Heart left ventricle (tissue), 16 donors: ENCODE measurements around the gene ZNF366. TPM values are rescaled to one million over a fixed set of nuclear protein-coding genes. Genes with fewer than 3 reads are reported as not detected.
A peak's percentile ranks its signal among the peaks of the same experiment; 100 is the strongest.

ENCODE experiments used
- ATAC-seq, 4 donors: fragments of 200-7000 bp; cut with Tn5 transposase; one replicate each; pipeline ENCODE4 v1.9.1; 2020 to 2022; ENCODE audit warnings: moderate library complexity in 4 of 4, mild to moderate bottlenecking in 3 of 4, moderate number of reproducible peaks in 1 of 4
- DNase-seq, 5 donors: peaks; one replicate each; pipeline ENCODE4 v3.0.0-alpha.2; 2020
- H3K27ac ChIP-seq, 12 donors: fragments of 200-600 bp; sonication (generic) in 4 of 12; one replicate each; pipeline versions ENCODE4 v1.5.0 to v1.8.0; 2016 to 2022; ENCODE audit warnings: mild to moderate bottlenecking in 2 of 12
- H3K27me3 ChIP-seq, 9 donors: fragments of 200-600 bp; sonication (generic) in 2 of 9; one replicate each; pipeline versions ENCODE4 v1.5.1 to v1.8.0; 2016 to 2022; ENCODE audit warnings: mild to moderate bottlenecking in 3 of 9
- H3K36me3 ChIP-seq, 9 donors: fragments of 200-600 bp; sonication (generic) in 2 of 9; one replicate each; pipeline versions ENCODE4 v1.5.0 to v1.8.0; 2018 to 2022; ENCODE audit warnings: mild to moderate bottlenecking in 2 of 9
- H3K4me1 ChIP-seq, 12 donors: fragments of 200-600 bp; sonication (generic) in 4 of 12; one replicate each; pipeline versions ENCODE4 v1.5.0 to v1.8.0; 2016 to 2022; ENCODE audit warnings: mild to moderate bottlenecking in 3 of 12
- H3K4me3 ChIP-seq, 12 donors: fragments of 200-600 bp; sonication (generic) in 4 of 12; one replicate each; pipeline versions ENCODE4 v1.5.0 to v1.8.0; 2017 to 2022; ENCODE audit warnings: mild to moderate bottlenecking in 9 of 12, moderate library complexity in 4 of 12
- H3K9me3 ChIP-seq, 12 donors: fragments of 200-600 bp; sonication (generic) in 4 of 12; one replicate each; pipeline versions ENCODE4 v1.5.0 to v1.8.0; 2016 to 2022; ENCODE audit warnings: mild to moderate bottlenecking in 1 of 12
- POLR2A ChIP-seq, 2 donors: fragments of 450-650 bp; IDR thresholded peaks; one replicate each; pipeline ENCODE4 v1.6.1; 2017; ENCODE audit warnings: antibody characterized with exemption in 2 of 2, mild to moderate bottlenecking in 2 of 2, moderate library complexity in 2 of 2
- WGBS, 4 donors: extraction: QIAGEN DNeasy Blood & Tissue Kit in 2 of 4; methylation state at CpG; one replicate each; pipeline versions ENCODE4 v1.1.5 to v1.1.7; 2013 to 2018; 5-methylcytosine and 5-hydroxymethylcytosine counted together
- intact Hi-C, 10 donors: fragments of 100-400 bp; cut with DNase I; formaldehyde crosslinking; loops; one replicate each; pipeline versions ENCODE4 v1.11.1 to v1.14.2; 2022
- polyA plus RNA-seq, 2 donors: library from polyadenylated mRNA; stranded (reverse); fragments of 200-250 nt; gene quantifications; one replicate each; pipeline ENCODE4 v1.2.3, GENCODE V29; 2013
- total RNA-seq, 9 donors: library from RNA; depleted of rRNA in 2 of 9; stranded (reverse); fragments of >200 nt in 2 of 9; fragmentation: NEBNext Ultra II Directional in 3 of 9; extraction: Animal tissue kit (Norgen Biotek cat#: 25700) in 3 of 9; gene quantifications; one replicate each; pipeline versions ENCODE4 v1.1.0 to v1.2.4, GENCODE V29; 2016 to 2023
- TF ChIP-seq, protein P1 (sequence below), 12 donors: fragments of 200-600 bp; sonication (generic) in 4 of 12; IDR thresholded peaks; one replicate each; pipeline versions ENCODE4 v1.5.0 to v1.8.0; 2018 to 2022; ENCODE audit warnings: antibody characterized with exemption in 12 of 12, mild to moderate bottlenecking in 5 of 12
- donor health status: ischemic (EF 13 %, LVEDD 7.1; RV severe dilation, severe dysfunction).
- donor health status: healthy with polysubstance abuse.
- donor health status: DM: no; HTN: yes; CAD: no.
- donor health status: DM: no; HTN: no; CAD: no.
- donor health status: ischemic (EF 25% LVEDD 6.9; RV normal size, moderate dysfunction).
- donor health status: ischemic (EF 25% LVEDD 5.7; RV mildly dilated, moderate dysfunction).
- donor health status: healthy.
- donor health status: DM: yes; HTN: yes; CAD: no.
- donor health status: ischemic (EF 35%, LVEDD 5.7; RV mildly dilated, moderate dysfunction).
- donor health status: nonischemic (EF 11% LVEDD 7.7; RV severe dilation, severe dysfunction).
- donor health status: DM: yes; HTN: yes; CAD: no.
- donor health status: PGD.
- donor health status: ischemic (EF 29% LVEDD 5.4; RV normal size, mild dysfunction).
- donor health status: nonischemic (EF 23%, LVEDD 6.1; RV moderate dilation, normal function).

ZNF366 gene
- total and polyA plus RNA-seq, 11 donors: 2.1 to 18.5 (median 5.5) TPM

GRCh38 chr5:72459913-72460312 lies 47.3 kb downstream of the ZNF366 start:
- Histone ChIP-seq H3K27me3 (no peaks in the 10 kb centered on the region), H3K4me3 (no peak overlapping the region), H3K9me3 (no peaks in the 10 kb centered on the region), H3K27ac (no peak overlapping the region), H3K36me3 (peaks cover 0 to 20% (median 0%) of the 10 kb centered on the region in 9 donors), H3K4me1 (peaks cover 5 to 61% (median 43%) of the 10 kb centered on the region in 12 donors)
- ATAC-seq (peak in 1 of 4 donors; percentile 14), DNase-seq (no peak)
- WGBS, 4 donors: 95 to 98% (median 97%) methylated on average over 12 to 18 of the region's 18 CpGs
- intact Hi-C loops: loop anchor here in 4 of 10 donors (5.0 to 10.0 kb wide), 5 partner anchors 42 to 83 kb away; partner anchors contain the start of gene ZNF366 (in 2 of the 4)
- TF ChIP-seq POLR2A (IDR thresholded peaks at IDR 0.05): no peak
- TF ChIP-seq, protein P1, sequence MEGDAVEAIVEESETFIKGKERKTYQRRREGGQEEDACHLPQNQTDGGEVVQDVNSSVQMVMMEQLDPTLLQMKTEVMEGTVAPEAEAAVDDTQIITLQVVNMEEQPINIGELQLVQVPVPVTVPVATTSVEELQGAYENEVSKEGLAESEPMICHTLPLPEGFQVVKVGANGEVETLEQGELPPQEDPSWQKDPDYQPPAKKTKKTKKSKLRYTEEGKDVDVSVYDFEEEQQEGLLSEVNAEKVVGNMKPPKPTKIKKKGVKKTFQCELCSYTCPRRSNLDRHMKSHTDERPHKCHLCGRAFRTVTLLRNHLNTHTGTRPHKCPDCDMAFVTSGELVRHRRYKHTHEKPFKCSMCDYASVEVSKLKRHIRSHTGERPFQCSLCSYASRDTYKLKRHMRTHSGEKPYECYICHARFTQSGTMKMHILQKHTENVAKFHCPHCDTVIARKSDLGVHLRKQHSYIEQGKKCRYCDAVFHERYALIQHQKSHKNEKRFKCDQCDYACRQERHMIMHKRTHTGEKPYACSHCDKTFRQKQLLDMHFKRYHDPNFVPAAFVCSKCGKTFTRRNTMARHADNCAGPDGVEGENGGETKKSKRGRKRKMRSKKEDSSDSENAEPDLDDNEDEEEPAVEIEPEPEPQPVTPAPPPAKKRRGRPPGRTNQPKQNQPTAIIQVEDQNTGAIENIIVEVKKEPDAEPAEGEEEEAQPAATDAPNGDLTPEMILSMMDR (IDR thresholded peaks at IDR 0.05): no peak

GRCh38 chr5:72459089-72459661 lies 48.0 kb downstream of the ZNF366 start:
- Histone ChIP-seq H3K36me3 (peaks cover 0 to 20% (median 0%) of the 10 kb centered on the region in 9 donors), H3K27me3 (no peaks in the 10 kb centered on the region), H3K4me1 (peaks cover 5 to 61% (median 44%) of the 10 kb centered on the region in 12 donors), H3K27ac (peak overlapping the region in 3 of 12 donors; percentile 3 to 47 (median 36)), H3K9me3 (no peaks in the 10 kb centered on the region), H3K4me3 (no peak overlapping the region)
- TF ChIP-seq, protein P1 (IDR thresholded peaks at IDR 0.05): no peak
- TF ChIP-seq POLR2A (IDR thresholded peaks at IDR 0.05): no peak
- WGBS, 4 donors: 65 to 73% (median 65%) methylated on average over 5 of the region's 5 CpGs
- intact Hi-C loops: loop anchor here in 3 of 10 donors (5.0 to 10.0 kb wide), 3 partner anchors 46 to 54 kb away; partner anchors contain the start of gene ZNF366 (in 2 of the 3)
- ATAC-seq: no peak
- DNase-seq: no peak

DNA sequence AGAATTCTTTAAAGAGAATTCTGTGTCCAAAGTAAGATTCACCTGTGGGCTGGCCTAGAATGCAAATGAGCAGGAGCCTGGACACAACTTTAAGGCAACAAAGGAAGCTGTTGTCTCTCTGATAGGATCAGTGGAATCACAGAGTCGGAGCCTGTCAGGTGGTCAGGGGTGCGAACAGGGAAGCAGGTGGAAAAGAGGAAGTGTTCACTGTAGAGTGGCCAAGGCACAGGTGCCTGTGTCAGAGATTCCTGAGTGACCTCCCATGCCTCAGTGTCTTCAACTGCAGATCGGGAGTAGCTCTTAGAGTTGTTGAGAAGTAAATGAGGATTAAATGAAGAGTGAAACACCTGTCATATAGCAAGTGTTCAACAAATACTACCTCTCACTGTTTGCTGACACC lies 48.8 kb downstream of the ZNF366 start:
- H3K36me3 ChIP-seq: peaks cover 0 to 20% (median 0%) of the 10 kb centered on the region in 9 donors
- intact Hi-C loops: loop anchor here in 3 of 10 donors (5.0 to 10.0 kb wide), 3 partner anchors 46 to 54 kb away; partner anchors contain the start of gene ZNF366 (in 2 of the 3)
- DNase-seq: no peak
- ATAC-seq: no peak
- peaks cover 7 to 61% (median 44%) of the 10 kb centered on the region in 12 donors for H3K4me1 ChIP-seq
- no peaks in the 10 kb centered on the region for H3K9me3 ChIP-seq
- no peak for TF ChIP-seq POLR2A (IDR thresholded peaks at IDR 0.05)
- TF ChIP-seq, protein P1 (IDR thresholded peaks at IDR 0.05): no peak
- H3K27ac ChIP-seq: peak overlapping the region in 2 of 12 donors; percentile 3 to 36
- no peaks in the 10 kb centered on the region for H3K27me3 ChIP-seq
- WGBS, 4 donors: 82 to 93% (median 86%) methylated on average over 3 of the region's 3 CpGs
- no peak overlapping the region for H3K4me3 ChIP-seq

GRCh38 chr5:72457491-72457890 lies 49.7 kb downstream of the ZNF366 start:
- DNase-seq (no peak), ATAC-seq (no peak)
- Histone ChIP-seq H3K9me3 (no peaks in the 10 kb centered on the region), H3K36me3 (peaks cover 0 to 20% (median 0%) of the 10 kb centered on the region in 9 donors), H3K27me3 (no peaks in the 10 kb centered on the region), H3K27ac (peak overlapping the region in 7 of 12 donors; percentile 1 to 94 (median 31)), H3K4me1 (peaks cover 13 to 68% (median 48%) of the 10 kb centered on the region in 12 donors), H3K4me3 (no peak overlapping the region)
- no peak for TF ChIP-seq POLR2A (IDR thresholded peaks at IDR 0.05)
- TF ChIP-seq, protein P1 (IDR thresholded peaks at IDR 0.05): no peak
- WGBS, 4 donors: 91 to 100% (median 98%) methylated on average over 1 of the region's 1 CpG
- intact Hi-C loops: loop anchor here in 3 of 10 donors (5.0 to 10.0 kb wide), 3 partner anchors 47 to 53 kb away; partner anchors contain the start of gene ZNF366 (in 2 of the 3)
